Activated CD8-positive, alpha-beta memory T cell treated with anti-CD3 and anti-CD28 coated beads for 36 hours (primary cell): Measurements from ENCODE around the gene CHRM2. TPM values are rescaled to one million over a fixed set of nuclear protein-coding genes. Genes with fewer than 3 reads are reported as not detected.
"Not testable (repeated sequence)": the region's sequence is repeated elsewhere in the genome, so short reads cannot be mapped to it uniquely, and the experiment has no call there.

Source experiments
- CTCF ChIA-PET: fragments of 350-600 bp; sonication (Branson Sonifier 250); formaldehyde crosslinking; loops from one replicate; lab custom pipeline; 2021; ENCODE audit warnings: antibody characterized with exemption; lab: Charles Lee
- POLR2A ChIA-PET: fragments of 350-600 bp; sonication (Branson Sonifier 250); formaldehyde crosslinking; loops from one replicate; lab custom pipeline; 2021; ENCODE audit warnings: antibody characterized with exemption; lab: Charles Lee
- total RNA-seq, 2 experiments: library from RNA; stranded (reverse); gene quantifications; one replicate each; pipeline ENCODE4 v1.2.3, GENCODE V29; 2021

Gene CHRM2
- not detected for total RNA-seq

GRCh38 chr7:136868496-136869000, at the start of gene CHRM2:
TSS of gene CHRM2 (plus strand) at chr7:136868652. CDS start at chr7:137014866, 146,214 bp downstream.
- ChIA-PET CTCF (no interaction called here), POLR2A (no interaction called here)

- POLR2A ChIA-PET, CTCF ChIA-PET: not testable (repeated sequence)
Measured at GRCh38 chr7:136831398-136831797, 37.1 kb upstream of the CHRM2 start.

- ChIA-PET POLR2A (no interaction called here), CTCF (no interaction called here)
Measured at GRCh38 chr7:136845899-136846465, 22.5 kb upstream of the CHRM2 start.

GRCh38 chr7:136847858-136848257, 20.6 kb upstream of the CHRM2 start:
- ChIA-PET POLR2A (no interaction called here), CTCF (no interaction called here)

- ChIA-PET POLR2A (no interaction called here), CTCF (no interaction called here)
Measured at GRCh38 chr7:136853654-136854053, 14.8 kb upstream of the CHRM2 start.

GRCh38 chr7:136857573-136857972, 10.9 kb upstream of the CHRM2 start:
- ChIA-PET CTCF (no interaction called here), POLR2A (no interaction called here)

- CTCF ChIA-PET, result no interaction called here
Measured at GRCh38 chr7:136859803-136860202, 8.6 kb upstream of the CHRM2 start.

GRCh38 chr7:136865236-136865635, 3.2 kb upstream of the CHRM2 start:
- ChIA-PET CTCF (interaction anchor here (0.7 kb wide), 1 partner anchor 1348 kb away, joined by 3 read pairs; no protein-coding TSS in a partner anchor), POLR2A (no interaction called here)

More at GRCh38 chr7:136859803-136860202, 8.6 kb upstream of the CHRM2 start:
- POLR2A ChIA-PET, result no interaction called here

GRCh38 chr7:136865777-136866176, 2.7 kb upstream of the CHRM2 start:
- CTCF ChIA-PET, result interaction anchor here (0.7 kb wide), 1 partner anchor 1348 kb away, joined by 3 read pairs; no protein-coding TSS in a partner anchor

GRCh38 chr7:136869001-136869961, 829 bp downstream of the CHRM2 start:
- ChIA-PET POLR2A (no interaction called here), CTCF (no interaction called here)

More at GRCh38 chr7:136865777-136866176, 2.7 kb upstream of the CHRM2 start:
- POLR2A ChIA-PET, result no interaction called here

- POLR2A ChIA-PET, result no interaction called here
Measured at GRCh38 chr7:136869991-136870865, 1.8 kb downstream of the CHRM2 start.

GRCh38 chr7:136870866-136871487, 2.5 kb downstream of the CHRM2 start:
- ChIA-PET POLR2A (no interaction called here), CTCF (no interaction called here)

More at GRCh38 chr7:136869991-136870865, 1.8 kb downstream of the CHRM2 start:
- CTCF ChIA-PET, result no interaction called here

GRCh38 chr7:136874393-136875032, 6.1 kb downstream of the CHRM2 start:
- CTCF ChIA-PET, result interaction anchor here (0.6 kb wide), 1 partner anchor 49 kb away, joined by 3 read pairs; no protein-coding TSS in a partner anchor
- POLR2A ChIA-PET, result interaction anchor here (0.5 to 0.6 kb wide), 2 partner anchors 263 to 1600 kb away, joined by 4 to 6 read pairs; no protein-coding TSS in a partner anchor

GRCh38 chr7:136877509-136877908, 9.1 kb downstream of the CHRM2 start:
- CTCF ChIA-PET, result no interaction called here
- POLR2A ChIA-PET, result no interaction called here

GRCh38 chr7:136877990-136878389, 9.5 kb downstream of the CHRM2 start:
- ChIA-PET POLR2A (no interaction called here), CTCF (no interaction called here)

- CTCF ChIA-PET, result no interaction called here
- POLR2A ChIA-PET, result no interaction called here
Measured at GRCh38 chr7:136878878-136879277, 10.4 kb downstream of the CHRM2 start.

GRCh38 chr7:136883046-136883445, 14.6 kb downstream of the CHRM2 start:
- CTCF ChIA-PET, result no interaction called here
- POLR2A ChIA-PET, result no interaction called here

GRCh38 chr7:136884492-136884891, 16.0 kb downstream of the CHRM2 start:
- ChIA-PET POLR2A (no interaction called here), CTCF (no interaction called here)
